ENCODE data around the gene GPR34.
"Not testable (repeated sequence)": the region's sequence is repeated elsewhere in the genome, so short reads cannot be mapped to it uniquely, and the experiment has no call there.

The GPR34 gene

GRCh38 chrX:41688835-41689234 lies at the start of gene GPR34:
GPR34 (plus strand) TSS chrX:41688973; CDS start chrX:41695634, 6,661 bp downstream.
- no peak for DNase-seq (ENCODE audit: low read depth)
- H3K4me3 ChIP-seq (ENCODE audit: control insufficient read depth, low read depth, low read length), result no peak within 1 kb of the TSS
- no peak for TF ChIP-seq CTCF (conservative IDR thresholded peaks at IDR 0.05; ENCODE audit: control insufficient read depth, insufficient read depth, low read depth, low read length)

GRCh38 chrX:41646201-41646600 lies 42.6 kb upstream of the GPR34 start:
- H3K4me3 ChIP-seq (ENCODE audit: control insufficient read depth, low read depth, low read length); DNase-seq (ENCODE audit: low read depth): not testable (repeated sequence)

GRCh38 chrX:41653125-41653524 lies 35.6 kb upstream of the GPR34 start:
- TF ChIP-seq CTCF (conservative IDR thresholded peaks at IDR 0.05; ENCODE audit: control insufficient read depth, insufficient read depth, low read depth, low read length), result no peak
- H3K4me3 ChIP-seq (ENCODE audit: control insufficient read depth, low read depth, low read length), result no peak overlapping the region
- no peak for DNase-seq (ENCODE audit: low read depth)

- TF ChIP-seq CTCF (conservative IDR thresholded peaks at IDR 0.05; ENCODE audit: control insufficient read depth, insufficient read depth, low read depth, low read length), result no peak
- no peak for DNase-seq (ENCODE audit: low read depth)
- H3K4me3 ChIP-seq (ENCODE audit: control insufficient read depth, low read depth, low read length), result no peak overlapping the region
Measured at GRCh38 chrX:41655101-41655500, 33.7 kb upstream of the GPR34 start.

- TF ChIP-seq CTCF (conservative IDR thresholded peaks at IDR 0.05; ENCODE audit: control insufficient read depth, insufficient read depth, low read depth, low read length), result no peak
- DNase-seq (ENCODE audit: low read depth), result peak; percentile 55
- no peak overlapping the region for H3K4me3 ChIP-seq (ENCODE audit: control insufficient read depth, low read depth, low read length)
Measured at GRCh38 chrX:41655631-41656030, 33.1 kb upstream of the GPR34 start.

- peak; percentile 52 for DNase-seq (ENCODE audit: low read depth)
- H3K4me3 ChIP-seq (ENCODE audit: control insufficient read depth, low read depth, low read length), result no peak overlapping the region
- no peak for TF ChIP-seq CTCF (conservative IDR thresholded peaks at IDR 0.05; ENCODE audit: control insufficient read depth, insufficient read depth, low read depth, low read length)
Measured at GRCh38 chrX:41661366-41662095, 27.2 kb upstream of the GPR34 start.

GRCh38 chrX:41664375-41664901 lies 24.3 kb upstream of the GPR34 start:
- TF ChIP-seq CTCF (conservative IDR thresholded peaks at IDR 0.05; ENCODE audit: control insufficient read depth, insufficient read depth, low read depth, low read length), result no peak
- no peak overlapping the region for H3K4me3 ChIP-seq (ENCODE audit: control insufficient read depth, low read depth, low read length)
- DNase-seq (ENCODE audit: low read depth), result no peak
